ENCODE measurements around the gene TSPAN31.
"Not testable (repeated sequence)": the region's sequence is repeated elsewhere in the genome, so short reads cannot be mapped to it uniquely, and the experiment has no call there.

TSPAN31 gene

GRCh38 chr12:57744777-57745484 is at the start of gene TSPAN31:
TSS of gene TSPAN31 (plus strand) at chr12:57745039. CDS start at chr12:57745155, 116 bp downstream.
- DNase-seq, result peak; percentile 96

GRCh38 chr12:57695770-57696432 is 48.9 kb upstream of the TSPAN31 start:
- DNase-seq, result no peak

GRCh38 chr12:57697076-57697475 is 47.8 kb upstream of the TSPAN31 start:
- DNase-seq, result no peak

GRCh38 chr12:57698414-57698813 is 46.4 kb upstream of the TSPAN31 start:
- DNase-seq, result no peak

- no peak for DNase-seq
Measured at GRCh38 chr12:57700317-57700716, 44.5 kb upstream of the TSPAN31 start.

- no peak for DNase-seq
Measured at GRCh38 chr12:57707250-57707649, 37.6 kb upstream of the TSPAN31 start.

GRCh38 chr12:57708296-57708695 is 36.5 kb upstream of the TSPAN31 start:
- no peak for DNase-seq

- DNase-seq, result no peak
Measured at GRCh38 chr12:57712701-57713100, 32.1 kb upstream of the TSPAN31 start.

GRCh38 chr12:57713209-57713608 is 31.6 kb upstream of the TSPAN31 start:
- no peak for DNase-seq

GRCh38 chr12:57715036-57715748 is 29.6 kb upstream of the TSPAN31 start:
- DNase-seq, result not testable (repeated sequence)

- DNase-seq, result no peak
Measured at GRCh38 chr12:57715786-57716185, 29.1 kb upstream of the TSPAN31 start.

- no peak for DNase-seq
Measured at GRCh38 chr12:57716305-57716704, 28.5 kb upstream of the TSPAN31 start.

GRCh38 chr12:57717131-57717530 is 27.7 kb upstream of the TSPAN31 start:
- DNase-seq, result no peak

GRCh38 chr12:57717846-57718640 is 26.8 kb upstream of the TSPAN31 start:
- DNase-seq, result no peak

- DNase-seq, result no peak
Measured at GRCh38 chr12:57718641-57719528, 26.0 kb upstream of the TSPAN31 start.

- no peak for DNase-seq
Measured at GRCh38 chr12:57719777-57720605, 24.8 kb upstream of the TSPAN31 start.

GRCh38 chr12:57720606-57721595 is 23.9 kb upstream of the TSPAN31 start:
- no peak for DNase-seq

GRCh38 chr12:57721846-57722608 is 22.8 kb upstream of the TSPAN31 start:
- not testable (repeated sequence) for DNase-seq

Measured in CD4-positive, alpha-beta T cell treated with Interleukin-10 for 1 hour (primary cell).